HuH-7.5 (cell line): ENCODE measurements around the gene MOB3B.

ENCODE experiments used
- DNase-seq: peaks from one replicate; pipeline ENCODE4 v3.0.0; 2011; ENCODE audit warnings: low spot score

Gene MOB3B

GRCh38 chr9:27445057-27445595 is 84.5 kb downstream of the MOB3B start:
- DNase-seq = no peak

- DNase-seq = no peak
Observed at GRCh38 chr9:27442464-27442863, 87.2 kb downstream of the MOB3B start.

- DNase-seq = no peak
Observed at GRCh38 chr9:27441741-27442070, 87.9 kb downstream of the MOB3B start.

GRCh38 chr9:27440888-27441740 is 88.5 kb downstream of the MOB3B start:
- DNase-seq = no peak

- no peak for DNase-seq
Observed at GRCh38 chr9:27438522-27438921, 91.1 kb downstream of the MOB3B start.

GRCh38 chr9:27437652-27438373 is 91.8 kb downstream of the MOB3B start:
- DNase-seq = no peak

- DNase-seq = no peak
Observed at GRCh38 chr9:27436234-27436633, 93.4 kb downstream of the MOB3B start.

- no peak for DNase-seq
Observed at GRCh38 chr9:27433631-27434325, 95.8 kb downstream of the MOB3B start.

- DNase-seq = no peak
Observed at GRCh38 chr9:27432308-27432707, 97.3 kb downstream of the MOB3B start.

- DNase-seq = no peak
Observed at GRCh38 chr9:27431543-27432147, 98.0 kb downstream of the MOB3B start.

GRCh38 chr9:27430750-27431535 is 98.7 kb downstream of the MOB3B start:
- DNase-seq = no peak

GRCh38 chr9:27429917-27430316 is 99.7 kb downstream of the MOB3B start:
- no peak for DNase-seq

- DNase-seq = no peak
Observed at GRCh38 chr9:27429436-27429835, 100.2 kb downstream of the MOB3B start.

GRCh38 chr9:27428551-27428950 is 101.1 kb downstream of the MOB3B start:
- no peak for DNase-seq

GRCh38 chr9:27427272-27427643 is 102.4 kb downstream of the MOB3B start:
- DNase-seq = no peak

GRCh38 chr9:27426511-27427271 is 102.9 kb downstream of the MOB3B start:
- no peak for DNase-seq

- no peak for DNase-seq
Observed at GRCh38 chr9:27425827-27426510, 103.6 kb downstream of the MOB3B start.

GRCh38 chr9:27423915-27424710 is 105.5 kb downstream of the MOB3B start:
- no peak for DNase-seq

- DNase-seq = no peak
Observed at GRCh38 chr9:27422279-27422834, 107.3 kb downstream of the MOB3B start.
